K562 (cell line): ENCODE results near the gene DCTN2. TPM values are rescaled to one million over a fixed set of nuclear protein-coding genes. Genes with fewer than 3 reads are reported as not detected.

Experiments
- ARID3A ChIP-seq: IDR thresholded peaks from 2 replicates; pipeline ENCODE4 v1.6.1; 2012; ENCODE audit warnings: low read depth, low read length, improper control_type of control experiment, borderline replicate concordance
- E2F6 ChIP-seq, 2 experiments: IDR thresholded peaks; 2 replicates each; pipeline ENCODE4 v1.6.1; 2011; ENCODE audit warnings: borderline replicate concordance in 1 of 2, control low read depth in 1 of 2, low read depth in 1 of 2, low read length in 1 of 2, mild to moderate bottlenecking in 1 of 2, mixed read lengths in 1 of 2, moderate library complexity in 1 of 2; ENCODE audit not compliant: insufficient read depth in 1 of 2, insufficient read length in 1 of 2, poor library complexity in 1 of 2, severe bottlenecking in 1 of 2; ENCODE audit errors: extremely low read depth in 1 of 2
- ETV6 ChIP-seq, 3 experiments: fragments of 150-350 bp in 1 of 3; sonication (generic) in 1 of 3; formaldehyde crosslinking in 1 of 3; IDR thresholded peaks; 2 replicates each; pipeline versions ENCODE4 v1.6.1 to v1.8.0; 2014 to 2022; ENCODE audit warnings: borderline replicate concordance in 2 of 3, low read depth in 2 of 3, antibody characterized with exemption in 1 of 3, low read length in 1 of 3, mild to moderate bottlenecking in 1 of 3, missing genetic modification reagents in 1 of 3
- HBP1 ChIP-seq: fragments of 450-650 bp; formaldehyde crosslinking; IDR thresholded peaks from 2 replicates; pipeline ENCODE4 v1.4.0; 2022; ENCODE audit warnings: missing genetic modification characterization
- HCFC1 ChIP-seq: IDR thresholded peaks from 2 replicates; pipeline ENCODE4 v1.6.1; 2012; ENCODE audit warnings: low read depth, low read length, improper control_type of control experiment
- MCM5 ChIP-seq: fragments of 450-650 bp; IDR thresholded peaks from 2 replicates; pipeline ENCODE4 v1.6.1; 2016; ENCODE audit warnings: low read depth
- POLR2B ChIP-seq: fragments of 450-650 bp; IDR thresholded peaks from 2 replicates; pipeline ENCODE4 v1.6.1; 2018; ENCODE audit warnings: low read depth; ENCODE audit not compliant: partially characterized antibody
- PRMT5 ChIP-seq: sonication (generic); formaldehyde crosslinking; IDR thresholded peaks from 2 replicates; pipeline ENCODE4 v1.5.0; 2020; ENCODE audit warnings: missing genetic modification reagents
- SIX5 ChIP-seq, 2 experiments: IDR thresholded peaks; 2 replicates each; pipeline ENCODE4 v1.6.1; 2011; ENCODE audit warnings: low read length in 2 of 2, borderline replicate concordance in 1 of 2, low read depth in 1 of 2, mild to moderate bottlenecking in 1 of 2, moderate library complexity in 1 of 2; ENCODE audit not compliant: insufficient read depth in 1 of 2
- ZNF395 ChIP-seq: fragments of 200-800 bp; sonication (Bioruptor generic); IDR thresholded peaks from 2 replicates; pipeline ENCODE4 v1.6.1; 2017; ENCODE audit warnings: missing genetic modification characterization, missing compliant biosample characterization
- polyA plus RNA-seq, 8 experiments: library from polyadenylated mRNA; depleted of rRNA in 4 of 8; stranded (reverse) in 5 of 8; unstranded in 3 of 8; fragments of >200 nt; fragmentation: Nextera tagmentation in 2 of 8; fragmentation: Illumina TruSeq in 1 of 8; extraction: Ambion mirVana in 2 of 8; extraction: Trizol in 1 of 8; gene quantifications; 2 replicates each; pipeline versions ENCODE4 v1.2.1 to v1.2.3, GENCODE V29; 2011 to 2014; ENCODE audit warnings: inconsistent platforms in 1 of 8, missing spikeins in 1 of 8
- total RNA-seq, 7 experiments: library from RNA; depleted of rRNA in 6 of 7; stranded (reverse); fragments of >200 nt in 6 of 7; fragmentation: Illumina TruSeq in 2 of 7; extraction: Trizol in 2 of 7; gene quantifications; 2 replicates each; pipeline versions ENCODE4 v1.2.1 to v1.2.3, GENCODE V29; 2011 to 2021; ENCODE audit warnings: low replicate concordance in 1 of 7

The DCTN2 gene
- total and polyA plus RNA-seq, 9 of the 15 experiments (the other 6 are each of a cell fraction or from before 2014, with no cell fraction given), result 43.6 to 270 (median 125) TPM

- peak; percentile 51; the same call in 1 of the 2 replicates for TF ChIP-seq ZNF395 (CRISPR knock-in tag)
- TF ChIP-seq POLR2B, result peak; percentile 14
- TF ChIP-seq SIX5 (IDR thresholded peaks at IDR 0.05; ENCODE audit: borderline replicate concordance in 1 of 2, insufficient read depth in 1 of 2, low read depth in 1 of 2, low read length in 2 of 2), result peak; percentile 81 to 87; a peak in 3 of 4 replicates
- TF ChIP-seq HCFC1, result peak; percentile 97
- 0 out of 2 replicates have a peak, but pooled peaks have one; percentile 47 for TF ChIP-seq HBP1 (CRISPR knock-in tag)
- no peak for TF ChIP-seq ARID3A
- no peak for TF ChIP-seq E2F6 (IDR thresholded peaks at IDR 0.05; ENCODE audit: borderline replicate concordance in 1 of 2, extremely low read depth in 1 of 2, insufficient read depth in 1 of 2, insufficient read length in 1 of 2, low read depth in 1 of 2, low read length in 1 of 2, poor library complexity in 1 of 2, severe bottlenecking in 1 of 2)
- no peak for TF ChIP-seq ETV6 (IDR thresholded peaks at IDR 0.05; ENCODE audit: borderline replicate concordance in 1 of 2, low read depth in 2 of 2, low read length in 1 of 2)
- TF ChIP-seq ETV6 (CRISPR knock-in tag; IDR thresholded peaks at IDR 0.05; ENCODE audit: borderline replicate concordance), result no peak
- no peak for TF ChIP-seq PRMT5 (CRISPR knock-in tag)
- no peak for TF ChIP-seq MCM5
Measured at GRCh38 chr12:57547288-57548012, 458 bp upstream of the DCTN2 start (continued).
